ENCODE results near the gene FAF1. TPM values are rescaled to one million over a fixed set of nuclear protein-coding genes. Genes with fewer than 3 reads are reported as not detected.

Gene FAF1
- total and polyA plus RNA-seq, 2 of the 8 experiments (the other 6 are each of a cell fraction or from before 2014, with no cell fraction given): 10.8 to 65.9 TPM

DNA sequence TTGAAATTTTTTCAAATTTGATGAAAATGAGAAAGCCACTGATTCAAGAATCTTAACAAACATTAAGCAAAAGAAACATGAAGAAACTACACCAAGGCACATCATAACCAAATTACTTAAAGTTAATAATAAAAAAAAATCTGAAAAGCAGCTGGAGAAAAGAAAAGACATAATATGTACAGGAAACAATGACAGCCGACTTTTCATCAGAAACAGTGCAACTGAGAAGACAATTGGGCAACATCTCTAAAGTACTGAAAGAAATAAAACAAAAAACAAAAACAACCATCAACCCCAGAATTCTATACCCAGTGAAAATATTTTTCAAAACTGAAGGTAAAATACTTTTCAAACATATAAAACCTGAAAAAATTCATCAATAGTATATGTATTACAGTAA, 463.1 kb downstream of the FAF1 start (continued):
- TF ChIP-seq RAD21 (IDR thresholded peaks at IDR 0.05 in 1 of 2, conservative IDR thresholded peaks at IDR 0.05 in 1 of 2; ENCODE audit: low read depth in 2 of 2, low read length in 2 of 2) (no peak), SP4 (IDR thresholded peaks at IDR 0.05; ENCODE audit: low read length) (no peak), KDM4A (IDR thresholded peaks at IDR 0.05; ENCODE audit: low read depth, low read length, severe bottlenecking) (no peak), TBP (IDR thresholded peaks at IDR 0.05; ENCODE audit: low read depth, low read length) (no peak), POU5F1 (IDR thresholded peaks at IDR 0.05; ENCODE audit: low read depth, low read length) (no peak), POLR2AphosphoS5 (IDR thresholded peaks at IDR 0.05; ENCODE audit: low read depth, low read length) (no peak), TAF7 (optimal IDR thresholded peaks at IDR 0.05; ENCODE audit: borderline replicate concordance, low read depth, low read length) (no peak), YY1 (IDR thresholded peaks at IDR 0.05; ENCODE audit: low read depth, low read length) (no peak)

Data from H1 (cell line).